RPMI7951 (cell line): ENCODE results near the gene UVRAG. TPM values are rescaled to one million over a fixed set of nuclear protein-coding genes. Genes with fewer than 3 reads are reported as not detected.

ENCODE experiments used
- DNase-seq: peaks from one replicate; pipeline ENCODE4 v3.0.0-alpha.2; 2012; ENCODE audit warnings: low read depth
- total RNA-seq: library from RNA; depleted of rRNA; stranded (reverse); fragments of >200 nt; shearing (Covaris generic); gene quantifications from 2 replicates; pipeline ENCODE4 v1.2.3, GENCODE V29; 2014

The UVRAG gene
- total RNA-seq, 1 experiment from 2014 or later: 17.7 TPM

GRCh38 chr11:75783416-75784084, 31.5 kb upstream of the UVRAG start:
- DNase-seq: no peak

GRCh38 chr11:75784085-75784478, 30.9 kb upstream of the UVRAG start:
- no peak for DNase-seq

- DNase-seq: no peak
Measured at GRCh38 chr11:75784506-75784905, 30.5 kb upstream of the UVRAG start.

- no peak for DNase-seq
Measured at GRCh38 chr11:75785187-75785586, 29.8 kb upstream of the UVRAG start.

GRCh38 chr11:75786101-75786736, 28.8 kb upstream of the UVRAG start:
- no peak for DNase-seq

GRCh38 chr11:75789521-75789920, 25.5 kb upstream of the UVRAG start:
- no peak for DNase-seq

GRCh38 chr11:75790986-75791385, 24.0 kb upstream of the UVRAG start:
- DNase-seq: peak; percentile 34

GRCh38 chr11:75792127-75792731, 22.8 kb upstream of the UVRAG start:
- DNase-seq: no peak

GRCh38 chr11:75792997-75793800, 21.8 kb upstream of the UVRAG start:
- DNase-seq: no peak

- no peak for DNase-seq
Measured at GRCh38 chr11:75793966-75794365, 21.0 kb upstream of the UVRAG start.

- DNase-seq: peak; percentile 10
Measured at GRCh38 chr11:75795276-75796090, 19.5 kb upstream of the UVRAG start.

- peak; percentile 32 for DNase-seq
Measured at GRCh38 chr11:75796091-75796435, 18.9 kb upstream of the UVRAG start.

GRCh38 chr11:75797116-75797515, 17.9 kb upstream of the UVRAG start:
- no peak for DNase-seq

- DNase-seq: peak; percentile 46
Measured at GRCh38 chr11:75797792-75798191, 17.2 kb upstream of the UVRAG start.

GRCh38 chr11:75800136-75800675, 14.8 kb upstream of the UVRAG start:
- DNase-seq: no peak

GRCh38 chr11:75800728-75801361, 14.2 kb upstream of the UVRAG start:
- peak; percentile 51 for DNase-seq

GRCh38 chr11:75801362-75802020, 13.5 kb upstream of the UVRAG start:
- DNase-seq: no peak

- DNase-seq: no peak
Measured at GRCh38 chr11:75802021-75802912, 12.7 kb upstream of the UVRAG start.
